NCI-H2227 (cell line): ENCODE measurements around the gene ANKRD24.
A peak's percentile ranks its signal among the peaks of the same experiment; 100 is the strongest.
"Not testable (repeated sequence)": the region's sequence is repeated elsewhere in the genome, so short reads cannot be mapped to it uniquely, and the experiment has no call there.

Source experiments
- DNase-seq: peaks from one replicate; lab custom pipeline; 2025; ENCODE audit not compliant: unreplicated experiment; lab: John Stamatoyannopoulos, UW

The ANKRD24 gene

DNA sequence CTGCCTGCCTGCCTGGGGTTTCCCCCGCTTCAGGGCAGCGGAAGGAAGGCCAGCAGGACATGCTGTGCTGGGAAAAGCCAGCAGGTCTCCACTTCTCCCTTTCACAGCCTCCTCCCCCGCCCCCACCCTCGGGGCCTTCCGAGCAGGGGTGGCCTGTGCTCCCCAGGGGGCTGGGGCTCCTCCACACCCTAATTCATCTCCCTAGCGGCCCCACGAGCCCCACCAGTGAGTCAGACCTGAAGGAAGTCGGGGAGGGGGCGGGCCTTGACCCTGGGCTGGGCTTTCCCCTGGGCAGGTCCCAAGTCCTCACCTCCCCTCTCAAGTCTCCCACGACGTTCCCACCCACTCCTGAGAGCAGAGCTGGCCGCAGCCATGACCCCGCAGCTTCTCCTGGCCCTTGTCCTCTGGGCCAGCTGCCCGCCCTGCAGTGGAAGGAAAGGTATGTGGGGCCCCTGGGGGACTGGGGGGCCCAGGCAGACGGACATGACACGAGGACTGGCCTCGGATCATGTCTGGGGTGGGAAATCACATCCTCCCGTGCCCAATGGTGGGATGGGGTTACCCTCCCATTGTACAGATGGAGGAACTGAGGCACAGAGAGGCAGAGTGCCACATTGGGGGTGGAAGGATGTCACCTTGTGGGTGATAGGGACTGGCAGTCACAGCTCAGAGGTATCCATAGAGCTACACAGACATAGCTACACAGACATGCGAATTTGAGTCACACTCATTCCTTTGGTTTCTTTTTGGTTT lies 46.9 kb downstream of the ANKRD24 start, which contains the start of gene EBI3:
Gene EBI3, plus strand, starts transcription at position 345 of the 753 bp plus-strand sequence. Its CDS starts 28 bp downstream, at position 373.
- no peak for DNase-seq

DNA sequence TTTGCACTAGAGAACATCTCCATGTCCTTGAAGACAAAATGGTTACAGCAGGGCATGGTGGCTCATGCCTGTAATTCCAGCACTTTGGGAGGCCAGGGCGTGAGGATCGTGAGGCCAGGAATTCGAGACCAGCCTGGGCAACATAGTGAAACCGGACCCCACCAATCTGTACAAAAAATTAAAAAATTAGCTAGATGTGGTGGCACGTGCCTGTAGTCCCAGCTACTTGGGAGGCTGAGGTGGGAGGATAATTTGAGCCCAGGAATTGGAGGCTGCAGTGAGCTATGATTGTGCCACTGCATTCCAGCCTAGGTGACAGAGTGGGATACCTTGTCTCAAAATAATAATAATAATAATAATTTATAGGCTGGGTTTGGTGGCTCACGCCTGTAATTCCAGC lies 47.7 kb downstream of the ANKRD24 start:
- not testable (repeated sequence) for DNase-seq

DNA sequence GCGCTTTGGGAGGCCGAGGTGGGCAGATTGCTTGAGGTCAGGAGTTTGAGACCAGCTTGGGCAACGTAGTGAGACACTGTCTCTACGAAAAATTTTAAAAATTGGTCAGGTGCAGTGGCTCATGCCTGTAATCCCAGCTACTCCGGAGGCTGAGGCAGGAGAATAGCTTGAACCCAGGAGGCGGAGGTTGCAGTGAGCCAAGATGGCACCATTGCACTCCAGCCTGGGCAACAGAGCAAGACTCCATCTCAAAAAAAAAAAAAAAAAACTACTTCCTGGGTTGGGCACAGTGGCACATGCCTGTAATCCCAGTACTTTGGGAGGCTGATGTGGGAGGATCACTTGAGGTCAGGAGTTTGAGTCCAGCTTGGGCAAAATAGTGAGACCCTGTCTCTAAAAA lies 49.0 kb downstream of the ANKRD24 start:
- DNase-seq, result not testable (repeated sequence)

DNA sequence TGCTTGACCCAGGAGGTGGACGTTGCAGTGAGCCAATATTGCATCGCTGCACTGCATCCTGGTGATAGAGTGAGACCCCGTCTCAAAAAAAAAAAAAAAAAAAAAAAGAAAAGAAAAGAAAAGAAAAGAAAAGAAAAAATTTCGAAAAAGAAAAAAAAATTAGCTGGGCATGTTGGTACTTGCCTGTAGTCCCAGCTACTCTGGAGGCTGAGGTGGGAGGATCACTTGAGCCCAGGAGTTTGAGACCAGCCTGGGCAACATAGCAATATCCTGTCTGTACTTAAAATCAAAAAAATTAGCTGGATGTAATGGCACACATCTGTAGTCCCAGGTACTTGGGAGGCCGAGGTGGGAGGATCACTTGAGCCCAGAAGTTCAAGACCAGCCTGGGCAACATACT lies 49.6 kb downstream of the ANKRD24 start:
- DNase-seq, result not testable (repeated sequence)

DNA sequence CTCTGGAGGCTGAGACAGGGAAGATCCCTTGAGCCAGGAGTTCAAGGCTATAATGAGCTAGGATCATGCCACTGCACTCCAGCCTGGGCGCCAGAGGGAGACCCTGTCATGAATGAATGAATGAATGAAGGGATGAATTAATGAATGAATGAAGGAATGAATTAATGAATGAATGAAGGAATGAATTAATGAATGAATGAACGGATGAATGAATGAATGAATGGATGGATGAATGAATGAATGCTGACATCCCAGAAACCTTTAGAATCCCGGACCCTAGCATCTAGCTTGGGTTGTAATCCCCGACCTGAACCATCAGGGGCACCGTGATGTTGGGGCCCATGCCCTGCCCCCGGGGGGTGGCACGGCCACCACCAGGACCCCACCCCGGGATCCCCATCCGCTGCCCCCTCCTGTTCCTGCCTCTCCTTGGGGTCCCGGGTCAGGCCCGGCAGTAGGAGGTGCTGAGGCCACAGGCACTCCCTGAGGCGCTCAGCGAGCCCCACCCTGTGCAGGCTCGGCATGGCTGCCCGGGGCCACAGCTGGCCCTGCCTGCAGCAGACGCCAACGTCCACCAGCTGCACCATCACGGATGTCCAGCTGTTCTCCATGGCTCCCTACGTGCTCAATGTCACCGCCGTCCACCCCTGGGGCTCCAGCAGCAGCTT lies 50.3 kb downstream of the ANKRD24 start:
- DNase-seq, result no peak

DNA sequence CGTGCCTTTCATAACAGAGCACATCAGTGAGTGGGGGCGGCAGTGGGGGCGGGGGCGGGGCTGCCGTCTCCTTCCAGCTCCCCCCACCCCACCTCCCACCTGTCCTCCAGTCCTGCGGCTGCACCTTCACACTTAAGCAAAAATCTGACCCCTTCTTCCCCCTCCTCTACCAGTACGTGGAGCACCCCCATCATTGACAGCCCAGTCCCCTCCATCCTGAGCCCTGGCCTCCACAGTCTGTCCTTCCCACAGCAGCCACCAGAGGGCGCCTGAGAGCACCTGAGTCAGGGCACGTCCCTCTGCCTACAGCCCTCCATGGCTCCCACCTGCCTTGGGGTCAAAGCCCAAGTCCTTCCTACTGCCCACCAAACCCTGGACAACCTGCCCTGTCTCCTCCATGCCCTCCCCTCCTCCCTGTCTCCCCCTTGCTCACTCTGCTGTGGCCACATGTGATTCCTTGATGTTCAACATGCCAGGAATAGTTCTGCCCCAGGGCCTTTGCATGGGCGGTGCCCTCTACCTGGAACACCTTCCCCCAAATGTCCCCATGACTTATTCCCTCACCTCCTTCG lies 50.9 kb downstream of the ANKRD24 start:
- peak; percentile 63 for DNase-seq

DNA sequence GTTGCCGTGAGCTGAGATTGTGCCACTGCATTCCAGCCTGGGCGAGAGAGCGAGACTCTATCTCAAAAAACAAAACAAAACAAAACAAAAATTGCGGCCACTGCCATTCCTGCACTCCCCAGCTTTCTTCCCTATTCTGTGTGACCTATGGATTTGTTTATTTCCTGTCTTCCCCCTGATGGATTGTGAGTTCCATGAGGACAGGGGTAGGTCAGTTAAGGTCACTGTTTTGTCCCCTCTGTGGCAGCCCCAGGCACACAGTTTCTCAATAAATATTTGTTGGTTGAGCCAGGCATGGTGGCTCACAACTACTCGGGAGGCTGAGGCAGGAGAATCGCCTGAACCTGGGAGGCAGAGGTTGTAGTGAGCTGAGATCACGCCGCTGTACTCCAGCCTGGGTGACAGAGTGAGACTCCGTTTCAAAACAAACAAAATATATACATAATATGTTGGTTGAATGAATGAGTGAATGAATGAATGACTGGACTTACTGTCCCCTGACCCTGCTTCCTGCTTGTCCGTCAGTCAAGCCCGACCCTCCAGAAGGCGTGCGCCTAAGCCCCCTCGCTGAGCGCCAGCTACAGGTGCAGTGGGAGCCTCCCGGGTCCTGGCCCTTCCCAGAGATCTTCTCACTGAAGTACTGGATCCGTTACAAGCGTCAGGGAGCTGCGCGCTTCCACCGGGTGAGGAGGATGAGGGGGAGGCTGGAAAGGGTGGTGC lies 51.8 kb downstream of the ANKRD24 start:
- DNase-seq, result no peak

DNA sequence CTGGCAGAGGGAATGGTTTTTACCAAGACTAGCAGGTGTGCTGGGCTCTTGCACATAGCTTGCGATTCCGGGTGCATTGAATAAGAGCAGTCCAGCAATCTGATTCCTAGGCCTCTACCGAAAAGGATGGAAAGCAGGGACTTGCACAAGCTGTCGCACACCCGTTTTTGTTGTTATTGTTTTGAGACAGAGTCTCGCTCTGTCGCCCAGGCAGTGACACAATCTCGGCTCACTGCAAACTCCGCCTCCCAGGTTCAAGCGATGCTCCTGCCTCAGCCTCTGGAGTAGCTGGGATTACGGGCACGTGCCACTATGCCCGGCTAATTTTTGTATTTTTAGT lies 52.3 kb downstream of the ANKRD24 start:
- DNase-seq, result no peak

DNA sequence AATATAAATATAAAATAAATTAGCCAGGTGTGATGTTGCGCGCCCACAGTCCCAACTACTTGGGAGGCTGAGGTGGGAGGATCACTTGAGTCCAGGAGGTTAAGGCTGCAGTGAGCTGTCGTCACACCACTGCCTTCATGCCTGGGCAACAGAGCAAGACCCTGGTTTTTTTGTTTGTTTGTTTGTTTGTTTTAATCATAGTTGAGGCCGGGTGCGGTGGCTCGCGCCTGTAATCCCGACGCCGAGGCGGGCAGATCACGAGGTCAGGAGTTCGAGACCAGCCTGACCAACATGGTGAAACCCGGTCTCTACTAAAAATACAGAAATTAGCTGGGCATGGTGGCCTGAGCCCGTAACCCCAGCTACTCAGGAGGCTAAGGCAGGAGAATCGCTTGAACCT lies 55.0 kb downstream of the ANKRD24 start:
- not testable (repeated sequence) for DNase-seq

DNA sequence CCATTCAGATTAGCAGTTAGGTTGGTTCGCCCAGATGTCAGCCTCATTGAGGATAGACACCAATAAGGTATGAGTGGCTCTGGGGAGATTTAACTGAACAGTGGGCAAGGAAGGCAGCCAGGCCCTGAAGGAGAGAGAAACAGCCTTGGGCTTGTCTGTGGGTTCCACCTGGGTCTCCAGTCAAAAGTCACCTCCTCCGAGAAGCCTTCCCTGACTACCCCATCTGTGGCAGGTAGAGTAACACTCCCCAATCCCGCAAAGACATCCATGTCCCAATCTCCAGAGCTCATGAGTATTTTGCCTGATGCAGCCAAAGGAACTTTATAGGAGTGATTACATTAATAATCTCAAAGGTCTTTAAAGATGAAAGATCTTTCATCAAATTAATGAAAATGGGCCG lies 56.3 kb downstream of the ANKRD24 start:
- no peak for DNase-seq

DNA sequence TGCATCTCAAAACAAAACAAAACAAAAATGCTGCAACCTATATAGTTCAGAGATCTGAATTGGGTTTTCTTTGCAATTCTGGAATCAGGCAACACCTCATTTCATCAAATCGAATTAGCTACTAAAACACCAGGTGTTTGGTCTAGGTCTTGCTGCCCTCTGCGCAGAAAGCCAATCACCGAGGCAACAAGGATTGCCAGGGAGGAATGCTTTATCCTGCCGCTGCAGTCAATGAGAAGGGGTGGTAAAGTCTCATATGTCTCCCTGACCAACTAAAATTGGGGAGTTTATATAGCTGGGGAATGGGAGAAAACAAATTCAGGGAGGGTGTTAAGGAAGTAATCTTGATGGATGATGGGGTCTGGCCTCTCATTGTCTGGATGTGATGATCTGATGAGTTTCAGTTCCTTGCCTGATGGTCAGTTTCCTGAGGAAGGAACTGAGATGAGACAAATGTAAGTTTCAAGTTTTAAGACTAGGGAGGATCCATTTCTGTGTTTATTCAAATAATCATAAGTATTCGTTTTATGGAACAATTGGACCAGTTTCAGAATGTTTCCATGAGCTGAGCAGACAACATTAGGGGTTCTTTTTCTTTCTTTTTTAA lies 59.4 kb downstream of the ANKRD24 start:
- no peak for DNase-seq

DNA sequence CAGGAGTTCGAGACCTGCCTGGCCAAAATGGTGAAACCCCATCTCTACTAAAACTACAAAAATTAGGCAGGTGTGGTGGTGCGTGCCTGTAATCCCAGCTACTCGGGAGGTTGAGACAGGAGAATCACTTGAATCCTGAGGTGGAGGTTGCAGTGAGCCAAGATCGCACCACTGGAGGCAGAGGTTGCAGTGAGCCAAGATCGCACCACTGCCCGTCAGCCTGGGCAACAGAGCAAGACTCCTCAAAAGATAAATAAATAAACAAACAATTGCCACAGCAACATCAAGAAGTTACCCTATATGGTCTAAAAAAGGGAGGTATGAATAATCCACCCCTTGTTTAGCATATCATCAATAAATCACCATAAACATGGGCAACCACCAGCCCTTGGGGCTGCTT lies 63.4 kb downstream of the ANKRD24 start:
- not testable (repeated sequence) for DNase-seq

DNA sequence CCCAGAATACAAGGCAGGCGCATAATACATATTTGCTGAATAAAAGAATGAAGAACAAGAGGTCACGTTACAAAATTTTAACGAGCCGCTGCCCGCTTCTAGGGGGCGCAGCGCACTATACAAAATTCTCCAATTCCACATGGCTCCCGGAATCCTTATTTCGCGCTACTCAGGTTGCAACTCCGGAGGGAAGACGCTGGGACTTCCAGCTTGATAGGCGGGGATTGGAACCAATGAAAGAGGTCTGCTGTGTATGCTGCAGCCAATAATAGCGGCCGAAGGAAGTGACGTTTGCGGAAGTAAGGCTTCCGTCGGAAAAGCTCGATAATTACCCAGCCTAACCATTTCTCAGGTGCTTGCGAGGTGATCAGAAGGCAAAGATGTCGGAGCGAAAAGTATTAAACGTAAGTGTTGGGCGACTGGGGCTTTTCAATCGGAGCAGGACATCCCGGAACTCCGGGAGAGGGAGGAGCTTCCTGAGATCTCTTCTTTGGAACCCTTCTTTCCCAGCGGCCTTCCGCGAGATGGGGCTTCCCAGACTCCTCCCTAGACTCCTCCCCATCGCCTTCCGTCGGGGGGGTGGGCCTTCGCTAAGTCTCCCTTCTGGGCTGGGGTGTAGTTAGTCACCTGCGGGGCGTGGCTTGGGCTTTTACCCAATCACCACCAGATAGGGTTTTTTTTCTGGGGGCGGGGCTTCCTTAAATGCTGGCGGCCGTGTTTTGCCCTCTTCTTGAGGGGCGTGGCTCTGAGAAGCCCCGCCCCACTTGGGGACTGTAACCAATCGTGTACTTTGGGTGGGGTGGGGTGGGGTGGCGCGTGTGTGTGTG lies 64.5 kb downstream of the ANKRD24 start, which contains the start of gene YJU2:
Gene YJU2, plus strand, starts transcription at position 314 of the 827 bp plus-strand sequence. Its CDS starts 67 bp downstream, at position 381.
- peak; percentile 98 for DNase-seq

DNA sequence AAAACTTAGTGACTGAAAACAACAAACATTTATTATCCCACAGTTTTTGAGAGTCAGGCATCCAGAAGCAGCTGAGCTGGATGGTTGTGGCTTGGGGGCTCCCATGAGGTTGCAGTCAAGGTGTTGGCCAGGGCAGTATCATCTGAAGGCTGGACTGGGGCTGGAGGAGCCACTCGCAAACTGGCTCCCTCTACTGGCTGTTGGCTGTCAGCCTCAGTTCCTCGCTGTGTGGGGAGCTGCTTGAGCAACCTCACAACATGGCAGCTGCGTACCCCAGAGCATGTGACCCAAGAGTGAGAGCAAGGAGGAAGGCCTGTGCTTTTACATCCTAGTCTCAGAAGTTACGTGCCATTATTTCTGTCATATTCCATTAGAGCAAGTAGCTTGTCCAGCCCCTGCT lies 74.1 kb downstream of the ANKRD24 start:
- DNase-seq, result no peak

DNA sequence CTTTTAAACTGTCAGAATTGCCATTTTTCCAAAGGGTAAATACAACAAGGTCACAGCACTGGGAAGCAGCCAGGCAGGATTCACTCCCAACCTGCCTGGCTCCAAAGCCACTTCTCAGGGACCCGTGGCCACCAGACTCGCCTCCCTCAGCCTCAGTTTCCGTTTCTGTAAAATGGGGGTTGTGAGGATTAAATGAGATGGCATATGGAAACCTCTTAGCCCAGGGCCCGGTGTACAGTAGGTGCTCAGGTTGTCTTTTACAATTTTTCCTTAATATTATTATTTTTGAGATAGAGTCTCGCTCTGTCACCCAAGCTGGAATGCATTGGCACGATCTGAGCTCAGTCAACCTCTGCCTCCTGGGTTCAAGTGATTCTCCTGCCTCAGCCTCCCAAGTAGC lies 74.5 kb downstream of the ANKRD24 start:
- DNase-seq, result no peak

DNA sequence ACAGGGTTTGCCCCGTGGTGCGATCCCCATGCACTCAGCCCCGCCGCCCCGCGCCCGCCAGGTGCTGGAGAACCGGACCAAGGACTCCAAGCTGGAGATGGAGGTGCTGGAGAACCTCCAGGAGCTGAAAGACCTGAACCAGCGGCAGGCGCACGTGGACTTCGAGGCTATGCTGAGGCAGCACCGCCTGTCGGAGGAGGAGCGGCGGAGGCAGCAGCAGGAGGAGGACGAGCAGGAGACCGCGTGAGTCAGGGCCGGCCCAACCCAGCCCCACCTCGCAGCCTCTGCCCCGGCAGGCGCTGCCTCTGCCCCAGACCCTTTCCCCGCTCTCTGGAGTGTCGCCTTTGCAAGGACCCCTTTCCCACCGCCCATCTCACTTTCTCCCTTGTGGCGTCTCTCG lies 75.7 kb downstream of the ANKRD24 start:
- no peak for DNase-seq

DNA sequence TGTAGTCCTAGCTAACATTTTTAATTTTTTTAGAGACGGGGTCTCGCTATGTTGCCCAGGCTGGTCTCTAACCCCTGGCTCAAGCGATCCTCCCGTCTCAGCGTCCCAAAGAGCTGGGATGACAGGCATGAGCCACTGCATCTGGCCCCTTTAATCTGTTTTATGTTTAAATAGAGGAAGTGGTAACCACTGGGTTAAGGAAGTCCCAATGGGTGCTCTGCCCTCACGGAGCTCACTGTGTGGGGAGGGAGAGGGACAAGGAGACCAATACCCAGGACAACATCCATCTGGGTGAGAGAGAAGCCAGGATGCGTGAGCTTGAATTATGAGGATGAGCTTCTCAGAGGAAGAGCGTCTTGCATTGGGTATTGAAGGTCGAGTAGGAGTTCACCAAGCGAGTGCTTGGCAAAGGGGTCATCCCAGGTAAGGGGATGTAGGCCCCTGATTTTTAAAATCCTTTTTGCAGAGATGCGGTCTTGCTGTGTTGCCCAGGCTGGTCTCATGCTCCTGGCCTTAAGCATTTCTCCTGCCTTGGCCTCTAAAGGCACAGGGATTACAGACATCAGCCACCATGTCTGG lies 78.2 kb downstream of the ANKRD24 start:
- no peak for DNase-seq

DNA sequence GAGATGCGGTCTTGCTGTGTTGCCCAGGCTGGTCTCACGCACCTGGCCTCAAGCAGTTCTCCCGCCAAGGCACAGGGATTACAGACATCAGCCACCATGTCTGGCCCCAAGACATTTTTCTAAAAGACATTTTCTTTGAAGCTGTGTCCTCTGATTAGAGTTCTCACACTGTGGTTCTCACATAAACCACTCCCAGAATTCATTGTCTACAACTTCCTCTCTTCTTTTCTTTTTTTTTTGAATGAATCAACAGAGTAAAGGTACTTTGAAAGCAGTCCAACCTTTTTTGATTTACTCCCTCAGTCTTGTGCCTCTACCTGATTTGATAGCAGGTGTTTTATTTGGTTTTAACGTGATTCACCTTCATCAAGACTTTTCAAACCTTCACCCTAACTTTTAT lies 82.3 kb downstream of the ANKRD24 start:
- no peak for DNase-seq

DNA sequence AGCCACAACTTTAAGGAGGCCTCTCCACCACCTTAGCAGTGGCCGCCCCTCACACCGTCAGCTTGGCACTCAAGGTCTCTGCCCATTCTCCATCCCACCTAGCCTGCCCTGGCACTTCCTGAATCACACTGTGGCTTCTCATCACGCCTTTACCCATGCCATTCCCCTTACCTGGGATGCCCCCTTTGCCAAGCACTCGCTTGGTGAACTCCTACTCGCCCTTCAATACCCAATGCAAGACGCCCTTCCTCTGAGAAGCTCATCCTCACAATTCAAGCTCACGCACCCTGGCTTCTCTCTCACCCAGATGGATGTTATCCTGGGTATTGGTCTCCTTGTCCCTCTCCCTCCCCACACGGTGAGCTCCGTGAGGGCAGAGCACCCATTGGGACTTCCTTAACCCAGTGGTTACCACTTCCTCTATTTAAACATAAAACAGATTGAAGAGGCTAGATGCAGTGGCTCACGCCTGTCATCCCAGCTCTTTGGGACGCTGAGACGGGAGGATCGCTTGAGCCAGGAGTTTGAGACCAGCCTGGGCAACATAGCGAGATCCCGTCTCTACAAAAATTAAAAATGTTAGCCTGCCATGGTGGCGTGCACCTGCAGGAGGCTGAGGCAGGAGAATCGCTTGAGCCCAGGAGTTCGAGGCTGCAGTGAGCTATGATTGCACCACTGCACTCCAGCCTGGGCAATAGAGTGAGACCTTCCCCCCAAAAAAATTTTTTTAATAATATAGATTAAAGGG lies 83.9 kb downstream of the ANKRD24 start:
- DNase-seq, result no peak
